Measurements from ENCODE around the gene RASA3. TPM values are rescaled to one million over a fixed set of nuclear protein-coding genes. Genes with fewer than 3 reads are reported as not detected.

The RASA3 gene
- total RNA-seq, 1 experiment from 2014 or later = 9.1 TPM

- Histone ChIP-seq H3K9ac (ENCODE audit: low read length) (no peak overlapping the region), H3K27me3 (ENCODE audit: low read length) (no peaks in the 10 kb centered on the region), H3K4me1 (ENCODE audit: insufficient read depth, low read length) (peaks cover 6% of the 10 kb centered on the region; the same call in 1 of the 2 replicates), H3K36me3 (ENCODE audit: low read depth, low read length) (no peaks in the 10 kb centered on the region), H3K4me2 (ENCODE audit: low read length) (no peak overlapping the region), H3F3A (ENCODE audit: low read length, unreplicated experiment) (no peaks in the 10 kb centered on the region), H3K4me3 (ENCODE audit: low read length) (no peak overlapping the region), H4K20me1 (ENCODE audit: low read length) (no peaks in the 10 kb centered on the region), H3K9me3 (ENCODE audit: low read length) (no peaks in the 10 kb centered on the region), H3K9me2 (replicated peaks; ENCODE audit: low read length) (no peaks in the 10 kb centered on the region), H3K27ac (ENCODE audit: low read length) (no peak overlapping the region), H3K79me2 (ENCODE audit: low read length) (no peaks in the 10 kb centered on the region), H2AFZ (ENCODE audit: low read length) (no peak overlapping the region)
- no peak for TF ChIP-seq EZH2 (IDR thresholded peaks at IDR 0.05; ENCODE audit: low read length, unreplicated experiment)
- no peak for TF ChIP-seq EZH2phosphoT487 (IDR thresholded peaks at IDR 0.05; ENCODE audit: borderline replicate concordance, low read length)
- intact Hi-C loops (cut with micrococcal nuclease) = no loop called here
- ChIA-PET POLR2A (ENCODE audit: unreplicated experiment) (no interaction called here), CTCF (no interaction called here)
- no peak for DNase-seq
- ATAC-seq = no peak
- BruUV-seq (replicated peaks) = no TSS peak
Observed at GRCh38 chr13:114011226-114011625, 121.2 kb downstream of the RASA3 start.

GRCh38 chr13:114010401-114011101 lies 121.9 kb downstream of the RASA3 start:
- ChIA-PET CTCF (no interaction called here), POLR2A (ENCODE audit: unreplicated experiment) (no interaction called here)
- Histone ChIP-seq H3K9me2 (replicated peaks; ENCODE audit: low read length) (no peaks in the 10 kb centered on the region), H3K4me2 (ENCODE audit: low read length) (no peak overlapping the region), H3F3A (ENCODE audit: low read length, unreplicated experiment) (no peaks in the 10 kb centered on the region), H3K27ac (ENCODE audit: low read length) (no peak overlapping the region), H4K20me1 (ENCODE audit: low read length) (no peaks in the 10 kb centered on the region), H3K9me3 (ENCODE audit: low read length) (no peaks in the 10 kb centered on the region), H2AFZ (ENCODE audit: low read length) (no peak overlapping the region), H3K9ac (ENCODE audit: low read length) (no peak overlapping the region), H3K36me3 (ENCODE audit: low read depth, low read length) (no peaks in the 10 kb centered on the region), H3K79me2 (ENCODE audit: low read length) (no peaks in the 10 kb centered on the region), H3K4me1 (ENCODE audit: insufficient read depth, low read length) (no peaks in the 10 kb centered on the region), H3K4me3 (ENCODE audit: low read length) (no peak overlapping the region), H3K27me3 (ENCODE audit: low read length) (no peaks in the 10 kb centered on the region)
- ATAC-seq (no peak), DNase-seq (no peak)
- intact Hi-C loops (cut with micrococcal nuclease) = no loop called here
- no TSS peak for BruUV-seq (replicated peaks)
- TF ChIP-seq EZH2phosphoT487 (IDR thresholded peaks at IDR 0.05; ENCODE audit: borderline replicate concordance, low read length) (no peak), EZH2 (IDR thresholded peaks at IDR 0.05; ENCODE audit: low read length, unreplicated experiment) (no peak), CTCF (conservative IDR thresholded peaks at IDR 0.05; ENCODE audit: low read depth, low read length) (no peak)

GRCh38 chr13:114009590-114010400 lies 122.6 kb downstream of the RASA3 start:
- intact Hi-C loops (cut with micrococcal nuclease) = no loop called here
- Histone ChIP-seq H3K79me2 (ENCODE audit: low read length) (no peaks in the 10 kb centered on the region), H3K9ac (ENCODE audit: low read length) (no peak overlapping the region), H3K4me2 (ENCODE audit: low read length) (no peak overlapping the region), H3K9me2 (replicated peaks; ENCODE audit: low read length) (no peaks in the 10 kb centered on the region), H3K4me1 (ENCODE audit: insufficient read depth, low read length) (no peaks in the 10 kb centered on the region), H3K9me3 (ENCODE audit: low read length) (no peaks in the 10 kb centered on the region), H3K27me3 (ENCODE audit: low read length) (no peaks in the 10 kb centered on the region), H4K20me1 (ENCODE audit: low read length) (no peaks in the 10 kb centered on the region), H2AFZ (ENCODE audit: low read length) (no peak overlapping the region), H3K4me3 (ENCODE audit: low read length) (no peak overlapping the region), H3K36me3 (ENCODE audit: low read depth, low read length) (no peaks in the 10 kb centered on the region), H3F3A (ENCODE audit: low read length, unreplicated experiment) (no peaks in the 10 kb centered on the region), H3K27ac (ENCODE audit: low read length) (no peak overlapping the region)
- ChIA-PET CTCF (no interaction called here), POLR2A (ENCODE audit: unreplicated experiment) (no interaction called here)
- ATAC-seq (no peak), DNase-seq (no peak)
- TF ChIP-seq EZH2phosphoT487 (IDR thresholded peaks at IDR 0.05; ENCODE audit: borderline replicate concordance, low read length) (no peak), EZH2 (IDR thresholded peaks at IDR 0.05; ENCODE audit: low read length, unreplicated experiment) (no peak), CTCF (conservative IDR thresholded peaks at IDR 0.05; ENCODE audit: low read depth, low read length) (no peak)
- no TSS peak for BruUV-seq (replicated peaks)
